ENCODE results near the gene PRICKLE2.
"Not testable (repeated sequence)": the region's sequence is repeated elsewhere in the genome, so short reads cannot be mapped to it uniquely, and the experiment has no call there.

Gene PRICKLE2

GRCh38 chr3:64107190-64107589 is 118.1 kb downstream of the PRICKLE2 start:
- no peak for DNase-seq (ENCODE audit: low read depth in 1 of 2, low spot score in 1 of 2)

DNA sequence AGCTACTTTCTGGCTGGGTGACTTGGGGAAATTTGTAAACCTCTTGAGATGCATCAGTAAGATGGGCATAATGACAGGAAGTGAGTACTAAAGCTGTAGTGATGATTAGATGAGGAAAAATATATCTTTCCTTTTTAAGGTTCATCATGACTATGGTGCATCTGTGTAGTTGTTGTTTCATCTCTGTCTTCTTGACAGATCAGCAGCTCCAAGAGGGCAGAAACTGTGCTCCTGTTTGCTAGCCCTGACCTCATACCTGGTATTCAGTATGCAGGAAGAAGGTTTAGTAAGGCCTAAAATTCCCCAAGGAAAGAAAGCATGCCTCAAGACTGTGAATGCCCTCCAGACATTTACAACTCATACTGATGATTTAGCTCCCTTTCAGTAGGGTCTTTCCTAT is 119.5 kb downstream of the PRICKLE2 start:
- no peak for DNase-seq (ENCODE audit: low read depth in 1 of 2, low spot score in 1 of 2)

- no peak for DNase-seq (ENCODE audit: low read depth in 1 of 2, low spot score in 1 of 2)
Measured at GRCh38 chr3:64104691-64105111, 120.6 kb downstream of the PRICKLE2 start.

- DNase-seq (ENCODE audit: low read depth in 1 of 2, low spot score in 1 of 2), result no peak
Measured at GRCh38 chr3:64104006-64104405, 121.3 kb downstream of the PRICKLE2 start.

DNA sequence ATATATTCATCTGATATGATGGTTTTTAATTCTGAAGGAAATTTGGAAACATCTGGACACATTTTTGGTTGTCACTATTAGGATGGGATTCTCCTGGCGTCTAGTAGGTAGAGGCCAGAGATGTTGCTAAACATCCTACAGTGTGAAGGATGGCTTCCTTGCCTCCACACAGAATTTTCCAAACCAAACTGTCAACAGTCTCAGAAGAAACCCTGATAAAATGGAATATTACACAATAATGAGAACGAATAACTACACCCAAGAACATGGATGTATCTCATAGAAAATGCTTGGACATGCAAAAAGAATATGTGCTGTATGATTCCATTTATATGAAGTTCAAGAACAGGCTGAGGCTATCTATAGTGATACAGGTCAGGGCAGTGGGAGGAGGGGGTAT is 122.1 kb downstream of the PRICKLE2 start:
- DNase-seq (ENCODE audit: low read depth in 1 of 2, low spot score in 1 of 2), result no peak

GRCh38 chr3:64102147-64102546 is 123.1 kb downstream of the PRICKLE2 start:
- no peak for DNase-seq (ENCODE audit: low read depth in 1 of 2, low spot score in 1 of 2)

- DNase-seq (ENCODE audit: low read depth in 1 of 2, low spot score in 1 of 2), result no peak
Measured at GRCh38 chr3:64099316-64099715, 126.0 kb downstream of the PRICKLE2 start.

DNA sequence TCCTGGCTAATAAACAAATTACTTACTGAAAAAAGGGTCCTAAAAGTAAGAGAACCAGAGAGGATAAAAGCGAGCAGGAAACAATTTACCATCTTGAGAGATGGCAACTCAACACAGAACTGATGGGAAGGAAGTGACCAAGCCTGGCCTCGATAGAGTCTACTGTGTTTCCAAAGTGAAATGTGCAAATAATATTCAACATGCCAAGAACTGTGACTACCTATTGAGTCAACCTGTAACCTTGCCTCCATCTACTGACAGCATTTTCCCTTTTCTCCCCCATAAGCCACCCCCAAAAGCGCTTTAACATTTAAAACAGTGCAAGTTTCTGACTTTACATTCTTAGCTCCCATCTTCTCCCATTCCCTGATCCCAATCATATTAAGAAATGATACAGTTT is 126.6 kb downstream of the PRICKLE2 start:
- DNase-seq (ENCODE audit: low read depth in 1 of 2, low spot score in 1 of 2), result no peak

GRCh38 chr3:64097920-64098319 is 127.3 kb downstream of the PRICKLE2 start:
- DNase-seq (ENCODE audit: low read depth in 1 of 2, low spot score in 1 of 2), result no peak

DNA sequence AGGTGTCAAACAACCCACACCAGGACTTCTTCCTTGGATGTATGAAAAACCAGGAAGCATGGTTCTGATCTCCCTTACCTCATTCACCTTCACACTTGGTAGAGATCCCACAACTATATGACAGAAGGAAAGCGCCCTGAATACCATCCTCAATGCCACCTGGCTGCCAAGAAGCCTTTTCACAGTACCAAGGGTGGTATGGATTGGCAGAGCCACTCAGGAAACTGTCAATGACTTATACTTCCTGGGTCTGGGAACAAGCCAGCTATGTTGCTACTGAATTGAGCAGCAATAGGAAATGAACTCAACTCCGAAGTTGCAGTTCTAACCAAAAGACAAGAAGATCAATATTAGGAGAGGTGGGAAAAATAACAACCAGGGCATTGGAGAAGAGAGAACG is 129.5 kb downstream of the PRICKLE2 start:
- DNase-seq (ENCODE audit: low read depth in 1 of 2, low spot score in 1 of 2), result no peak

DNA sequence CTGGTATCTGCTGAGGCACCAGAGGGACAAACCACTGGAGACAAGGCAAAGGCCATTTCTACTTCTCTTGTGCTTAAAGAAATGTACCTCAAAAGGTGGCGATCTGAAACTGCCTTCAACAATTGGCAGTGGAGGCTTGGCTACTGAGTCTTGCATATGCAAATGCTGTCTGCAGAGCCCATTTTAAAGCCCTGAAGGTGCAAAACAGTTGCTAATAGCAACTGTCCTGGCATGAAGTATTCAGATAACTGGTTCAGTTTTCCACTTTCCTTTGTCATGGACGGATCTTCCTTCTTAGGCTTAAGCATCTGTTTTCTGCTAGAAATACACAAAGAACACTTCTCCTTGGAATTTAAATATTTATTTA is 130.6 kb downstream of the PRICKLE2 start:
- DNase-seq (ENCODE audit: low read depth in 1 of 2, low spot score in 1 of 2), result no peak

DNA sequence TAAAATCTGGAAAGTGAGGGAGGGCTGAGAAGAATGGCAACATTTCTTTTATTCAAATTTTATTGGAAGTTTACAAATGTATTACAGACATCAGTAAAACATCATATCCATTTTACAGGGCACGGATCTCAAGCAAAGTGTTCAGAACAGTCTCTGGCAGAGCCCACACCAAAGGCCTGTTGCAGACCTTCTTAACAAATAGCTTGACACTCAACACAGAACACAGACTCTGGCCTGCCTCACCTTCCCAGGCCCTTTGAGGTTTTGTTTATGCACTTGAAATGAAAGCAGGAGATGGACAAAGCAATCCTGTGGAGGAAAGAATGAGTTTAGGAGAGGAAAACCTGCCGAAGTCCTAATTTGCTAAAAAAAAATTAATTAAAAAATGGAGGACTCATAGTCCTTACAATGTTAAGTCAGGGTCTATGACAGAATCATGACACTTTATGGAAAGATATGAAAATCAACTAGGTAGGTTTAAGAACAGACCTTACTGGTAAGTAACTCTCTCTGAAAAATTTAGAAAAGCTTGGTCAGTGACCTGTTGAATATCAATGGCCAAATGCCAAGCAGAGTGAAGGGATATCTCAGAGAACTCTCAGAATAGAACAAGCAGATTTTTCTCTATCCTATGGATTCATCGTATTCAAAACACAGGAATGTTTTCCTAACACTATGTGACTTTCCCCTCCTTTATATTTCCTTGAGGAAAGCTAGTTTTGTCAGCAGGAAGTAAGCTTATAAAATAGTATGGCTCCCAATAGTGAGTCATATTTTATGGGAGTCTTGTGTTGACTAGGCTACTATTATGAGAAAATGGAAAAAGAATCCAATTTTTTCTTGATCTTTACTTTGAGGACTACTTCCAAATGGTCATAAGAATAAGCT is 131.2 kb downstream of the PRICKLE2 start:
- DNase-seq (ENCODE audit: low read depth in 1 of 2, low spot score in 1 of 2), result no peak

- no peak for DNase-seq (ENCODE audit: low read depth in 1 of 2, low spot score in 1 of 2)
Measured at GRCh38 chr3:64093211-64093610, 132.1 kb downstream of the PRICKLE2 start.

- no peak for DNase-seq (ENCODE audit: low read depth in 1 of 2, low spot score in 1 of 2)
Measured at GRCh38 chr3:64091501-64091900, 133.8 kb downstream of the PRICKLE2 start.

DNA sequence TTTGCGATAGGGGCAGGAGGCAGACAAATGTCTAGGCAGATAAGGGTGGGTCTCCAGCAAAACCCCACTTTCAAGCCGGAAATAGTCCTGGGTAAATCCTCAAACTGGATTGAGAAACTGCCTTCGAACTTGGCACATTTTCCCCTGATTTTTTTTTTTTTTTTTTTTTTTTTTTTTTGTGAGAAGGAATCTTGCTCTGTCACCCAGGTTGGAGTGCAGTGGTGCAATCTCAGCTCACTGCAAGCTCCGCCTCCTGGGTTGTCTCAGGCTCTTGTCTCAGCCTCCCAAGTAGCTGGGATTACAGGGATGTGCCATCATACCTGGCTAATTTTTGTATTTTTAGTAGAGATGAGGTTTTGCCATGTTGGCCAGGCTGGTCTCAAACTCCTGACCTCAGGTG is 135.9 kb downstream of the PRICKLE2 start:
- DNase-seq (ENCODE audit: low read depth in 1 of 2, low spot score in 1 of 2), result not testable (repeated sequence)

- no peak for DNase-seq (ENCODE audit: low read depth in 1 of 2, low spot score in 1 of 2)
Measured at GRCh38 chr3:64088408-64089205, 136.7 kb downstream of the PRICKLE2 start.

DNA sequence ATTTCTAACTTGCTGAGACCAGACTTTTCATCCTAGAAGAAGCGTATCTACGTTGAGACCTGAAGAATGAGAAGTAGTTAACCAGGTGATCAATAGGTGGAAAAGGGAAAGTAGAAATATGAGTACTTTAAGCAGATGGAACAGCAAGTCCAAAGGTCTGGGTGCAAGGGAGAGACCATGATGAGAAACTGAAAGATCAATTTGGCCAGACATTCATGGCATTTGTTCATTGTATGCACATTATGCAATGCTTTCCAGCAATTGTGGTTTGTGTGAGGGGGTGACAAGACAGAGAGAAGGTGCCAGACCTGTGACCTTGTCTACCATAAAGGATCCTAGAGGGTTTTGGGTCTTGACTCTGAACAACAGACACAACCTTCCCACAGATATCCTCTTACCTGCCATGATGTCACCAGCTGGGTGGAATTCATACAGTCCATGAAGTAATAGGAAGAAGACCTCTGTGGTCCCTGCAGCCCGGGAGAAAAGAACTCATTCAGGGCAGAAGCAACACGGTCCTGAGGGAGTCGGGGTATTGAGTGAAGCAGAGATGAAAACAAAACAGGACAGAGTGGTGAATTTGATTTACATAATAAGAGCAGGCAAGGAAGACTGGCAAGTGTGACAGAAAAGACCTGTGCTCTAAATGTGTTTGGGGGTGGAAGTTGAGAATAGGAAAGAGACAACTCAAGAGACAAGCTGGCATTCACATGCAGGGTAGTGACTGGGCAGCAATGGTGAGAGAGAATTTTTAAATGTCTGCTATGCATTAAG is 138.6 kb downstream of the PRICKLE2 start:
- no peak for DNase-seq (ENCODE audit: low read depth in 1 of 2, low spot score in 1 of 2)

GRCh38 chr3:64084640-64085039 is 140.6 kb downstream of the PRICKLE2 start:
- no peak for DNase-seq (ENCODE audit: low read depth in 1 of 2, low spot score in 1 of 2)

GRCh38 chr3:64083575-64083974 is 141.7 kb downstream of the PRICKLE2 start:
- DNase-seq (ENCODE audit: low read depth in 1 of 2, low spot score in 1 of 2), result no peak

DNA sequence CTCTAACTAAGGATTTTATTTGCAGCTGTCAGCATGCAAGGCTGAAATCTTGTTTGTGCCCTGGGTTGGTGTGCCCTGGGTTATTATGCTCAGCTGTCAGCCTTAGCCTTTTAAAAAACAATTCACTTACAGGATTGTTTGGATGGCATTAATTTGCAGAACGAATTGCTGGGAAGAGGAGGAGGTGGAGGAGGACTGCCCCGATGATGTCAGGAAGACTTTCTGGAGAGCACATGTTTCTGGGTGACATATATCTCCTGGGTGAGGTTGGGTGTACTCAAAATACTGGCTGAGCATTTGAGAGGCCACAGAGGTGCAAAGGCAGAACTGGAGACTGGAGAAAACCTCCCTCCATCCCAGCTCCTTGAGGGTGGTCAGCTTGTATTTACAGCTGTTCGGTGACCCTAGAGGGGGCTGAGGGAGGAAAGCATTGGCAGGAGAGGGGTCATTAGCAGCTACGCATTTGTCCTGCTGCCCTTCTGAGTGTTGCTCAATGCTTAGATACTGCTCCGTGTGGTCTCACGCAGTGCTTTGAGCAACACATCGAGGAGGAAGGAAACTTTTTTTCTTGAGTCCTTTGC is 142.2 kb downstream of the PRICKLE2 start:
- DNase-seq (ENCODE audit: low read depth in 1 of 2, low spot score in 1 of 2), result no peak

GRCh38 chr3:64082411-64082810 is 142.9 kb downstream of the PRICKLE2 start:
- DNase-seq (ENCODE audit: low read depth in 1 of 2, low spot score in 1 of 2), result no peak
